ENCODE measurements around the gene AHRR.

Gene AHRR

GRCh38 chr5:476814-477175 is 155.3 kb downstream of the AHRR start:
- no peaks in the 10 kb centered on the region for H3K9me2 ChIP-seq (ENCODE audit: low read depth, low read length)
- no peaks in the 10 kb centered on the region for H4K20me1 ChIP-seq (ENCODE audit: insufficient read depth, low read length)
- H3K4me2 ChIP-seq (ENCODE audit: low read length), result no peak overlapping the region
- H3K9ac ChIP-seq (ENCODE audit: low read length), result no peak overlapping the region
- H2AFZ ChIP-seq (ENCODE audit: low read length), result no peak overlapping the region
- no peak overlapping the region for H3K27ac ChIP-seq (ENCODE audit: low read depth, low read length, poor library complexity, severe bottlenecking)
- H3K4me3 ChIP-seq (ENCODE audit: low read depth, low read length, poor library complexity, severe bottlenecking), result no peak overlapping the region
- H3K27me3 ChIP-seq (ENCODE audit: insufficient read depth, low read length), result peaks cover 28% of the 10 kb centered on the region; the same call in 1 of the 2 replicates
- TF ChIP-seq EZH2 (IDR thresholded peaks at IDR 0.05; ENCODE audit: borderline replicate concordance, low read length) (no peak), CTCF (IDR thresholded peaks at IDR 0.05; ENCODE audit: low read length) (no peak)
- H3K79me2 ChIP-seq (ENCODE audit: insufficient read depth, low read length), result 0 out of 2 replicates have a peak, but pooled peaks cover 4% of the 10 kb centered on the region
- H3K9me3 ChIP-seq (ENCODE audit: low read length), result no peaks in the 10 kb centered on the region
- H3K4me1 ChIP-seq (ENCODE audit: insufficient read depth, low read length, severe bottlenecking), result peaks cover 18% of the 10 kb centered on the region
- no peaks in the 10 kb centered on the region for H3K36me3 ChIP-seq (ENCODE audit: insufficient read depth, low read length)
- no peaks in the 10 kb centered on the region for H3F3A ChIP-seq (ENCODE audit: insufficient read depth, low read length)

- peaks cover 28% of the 10 kb centered on the region; the same call in 1 of the 2 replicates for H3K27me3 ChIP-seq (ENCODE audit: insufficient read depth, low read length)
- no peaks in the 10 kb centered on the region for H4K20me1 ChIP-seq (ENCODE audit: insufficient read depth, low read length)
- no peaks in the 10 kb centered on the region for H3K9me3 ChIP-seq (ENCODE audit: low read length)
- no peak overlapping the region for H3K4me3 ChIP-seq (ENCODE audit: low read depth, low read length, poor library complexity, severe bottlenecking)
- no peaks in the 10 kb centered on the region for H3K36me3 ChIP-seq (ENCODE audit: insufficient read depth, low read length)
- peaks cover 14% of the 10 kb centered on the region for H3K4me1 ChIP-seq (ENCODE audit: insufficient read depth, low read length, severe bottlenecking)
- H2AFZ ChIP-seq (ENCODE audit: low read length), result no peak overlapping the region
- no peaks in the 10 kb centered on the region for H3F3A ChIP-seq (ENCODE audit: insufficient read depth, low read length)
- H3K4me2 ChIP-seq (ENCODE audit: low read length), result no peak overlapping the region
- no peak overlapping the region for H3K27ac ChIP-seq (ENCODE audit: low read depth, low read length, poor library complexity, severe bottlenecking)
- no peak overlapping the region for H3K9ac ChIP-seq (ENCODE audit: low read length)
- H3K79me2 ChIP-seq (ENCODE audit: insufficient read depth, low read length), result no peaks in the 10 kb centered on the region
- TF ChIP-seq CTCF (IDR thresholded peaks at IDR 0.05; ENCODE audit: low read length) (no peak), EZH2 (IDR thresholded peaks at IDR 0.05; ENCODE audit: borderline replicate concordance, low read length) (no peak)
- H3K9me2 ChIP-seq (ENCODE audit: low read depth, low read length), result no peaks in the 10 kb centered on the region
These were observed 155.7 kb downstream of the AHRR start for GRCh38 chr5:477247-477646.

GRCh38 chr5:477871-478270 is 156.4 kb downstream of the AHRR start:
- H3K27ac ChIP-seq (ENCODE audit: low read depth, low read length, poor library complexity, severe bottlenecking), result no peak overlapping the region
- peaks cover 12% of the 10 kb centered on the region for H3K4me1 ChIP-seq (ENCODE audit: insufficient read depth, low read length, severe bottlenecking)
- H3K4me3 ChIP-seq (ENCODE audit: low read depth, low read length, poor library complexity, severe bottlenecking), result no peak overlapping the region
- no peak for TF ChIP-seq EZH2 (IDR thresholded peaks at IDR 0.05; ENCODE audit: borderline replicate concordance, low read length)
- no peak overlapping the region for H2AFZ ChIP-seq (ENCODE audit: low read length)
- H4K20me1 ChIP-seq (ENCODE audit: insufficient read depth, low read length), result no peaks in the 10 kb centered on the region
- no peaks in the 10 kb centered on the region for H3K79me2 ChIP-seq (ENCODE audit: insufficient read depth, low read length)
- H3K9me2 ChIP-seq (ENCODE audit: low read depth, low read length), result no peaks in the 10 kb centered on the region
- no peak overlapping the region for H3K4me2 ChIP-seq (ENCODE audit: low read length)
- H3K27me3 ChIP-seq (ENCODE audit: insufficient read depth, low read length), result peaks cover 28% of the 10 kb centered on the region; the same call in 1 of the 2 replicates
- no peaks in the 10 kb centered on the region for H3K9me3 ChIP-seq (ENCODE audit: low read length)
- no peaks in the 10 kb centered on the region for H3K36me3 ChIP-seq (ENCODE audit: insufficient read depth, low read length)
- H3F3A ChIP-seq (ENCODE audit: insufficient read depth, low read length), result no peaks in the 10 kb centered on the region
- no peak overlapping the region for H3K9ac ChIP-seq (ENCODE audit: low read length)

- Histone ChIP-seq H4K20me1 (ENCODE audit: insufficient read depth, low read length) (no peaks in the 10 kb centered on the region), H3K27ac (ENCODE audit: low read depth, low read length, poor library complexity, severe bottlenecking) (no peak overlapping the region), H3K79me2 (ENCODE audit: insufficient read depth, low read length) (no peaks in the 10 kb centered on the region), H3K9me2 (ENCODE audit: low read depth, low read length) (no peaks in the 10 kb centered on the region), H3K9me3 (ENCODE audit: low read length) (no peaks in the 10 kb centered on the region), H3K4me3 (ENCODE audit: low read depth, low read length, poor library complexity, severe bottlenecking) (no peak overlapping the region), H2AFZ (ENCODE audit: low read length) (no peak overlapping the region), H3K4me2 (ENCODE audit: low read length) (no peak overlapping the region), H3K9ac (ENCODE audit: low read length) (no peak overlapping the region), H3K36me3 (ENCODE audit: insufficient read depth, low read length) (no peaks in the 10 kb centered on the region), H3F3A (ENCODE audit: insufficient read depth, low read length) (no peaks in the 10 kb centered on the region), H3K27me3 (ENCODE audit: insufficient read depth, low read length) (peaks cover 28% of the 10 kb centered on the region; the same call in 1 of the 2 replicates), H3K4me1 (ENCODE audit: insufficient read depth, low read length, severe bottlenecking) (peaks cover 11% of the 10 kb centered on the region)
- no peak for TF ChIP-seq EZH2 (IDR thresholded peaks at IDR 0.05; ENCODE audit: borderline replicate concordance, low read length)
- TF ChIP-seq CTCF (IDR thresholded peaks at IDR 0.05; ENCODE audit: low read length), result no peak
These were observed 157.0 kb downstream of the AHRR start for GRCh38 chr5:478369-478981.
